HFFc6 (cell line): ENCODE results near the gene MUS81. TPM values are rescaled to one million over a fixed set of nuclear protein-coding genes. Genes with fewer than 3 reads are reported as not detected.
A peak's percentile ranks its signal among the peaks of the same experiment; 100 is the strongest.

ENCODE experiments used
- DNase-seq: peaks from one replicate; pipeline ENCODE4 v3.0.0-alpha.2; 2018
- H3K27ac Mint-ChIP-seq: 2 replicates; pipeline ENCODE4 v1.8.0; 2020; ENCODE audit warnings: mild to moderate bottlenecking, mixed read lengths
- H3K27me3 Mint-ChIP-seq: 2 replicates; pipeline ENCODE4 v1.8.0; 2021; ENCODE audit warnings: mild to moderate bottlenecking, moderate library complexity, mixed read lengths; ENCODE audit not compliant: insufficient read depth
- H3K36me3 Mint-ChIP-seq: 2 replicates; pipeline ENCODE4 v1.8.0; 2021; ENCODE audit warnings: low read depth, mixed read lengths
- H3K4me1 Mint-ChIP-seq: 2 replicates; pipeline ENCODE4 v1.8.0; 2020; ENCODE audit warnings: low read depth, mixed read lengths
- H3K4me3 Mint-ChIP-seq: 2 replicates; pipeline ENCODE4 v1.8.0; 2020; ENCODE audit warnings: mild to moderate bottlenecking, moderate library complexity, mixed read lengths
- H3K9me3 Mint-ChIP-seq: 2 replicates; pipeline ENCODE4 v1.8.0; 2020; ENCODE audit warnings: mild to moderate bottlenecking, mixed read lengths
- CTCF ChIP-seq: fragments of 200-600 bp; sonication (generic); IDR thresholded peaks from 2 replicates; pipeline ENCODE4 v1.5.0; 2021; ENCODE audit warnings: antibody characterized with exemption, mild to moderate bottlenecking
- total RNA-seq, 6 experiments: library from RNA; stranded (reverse); fragmentation: NEBNext Ultra II Directional; extraction: Animal tissue kit (Norgen Biotek cat#: 25700); gene quantifications; 2 replicates in 1 of 6; 3 replicates in 5 of 6; pipeline ENCODE4 v1.2.3, GENCODE V29; 2021

The MUS81 gene
- total RNA-seq, 6 experiments from 2014 or later: 38.4 to 47.9 (median 43.1) TPM

DNA sequence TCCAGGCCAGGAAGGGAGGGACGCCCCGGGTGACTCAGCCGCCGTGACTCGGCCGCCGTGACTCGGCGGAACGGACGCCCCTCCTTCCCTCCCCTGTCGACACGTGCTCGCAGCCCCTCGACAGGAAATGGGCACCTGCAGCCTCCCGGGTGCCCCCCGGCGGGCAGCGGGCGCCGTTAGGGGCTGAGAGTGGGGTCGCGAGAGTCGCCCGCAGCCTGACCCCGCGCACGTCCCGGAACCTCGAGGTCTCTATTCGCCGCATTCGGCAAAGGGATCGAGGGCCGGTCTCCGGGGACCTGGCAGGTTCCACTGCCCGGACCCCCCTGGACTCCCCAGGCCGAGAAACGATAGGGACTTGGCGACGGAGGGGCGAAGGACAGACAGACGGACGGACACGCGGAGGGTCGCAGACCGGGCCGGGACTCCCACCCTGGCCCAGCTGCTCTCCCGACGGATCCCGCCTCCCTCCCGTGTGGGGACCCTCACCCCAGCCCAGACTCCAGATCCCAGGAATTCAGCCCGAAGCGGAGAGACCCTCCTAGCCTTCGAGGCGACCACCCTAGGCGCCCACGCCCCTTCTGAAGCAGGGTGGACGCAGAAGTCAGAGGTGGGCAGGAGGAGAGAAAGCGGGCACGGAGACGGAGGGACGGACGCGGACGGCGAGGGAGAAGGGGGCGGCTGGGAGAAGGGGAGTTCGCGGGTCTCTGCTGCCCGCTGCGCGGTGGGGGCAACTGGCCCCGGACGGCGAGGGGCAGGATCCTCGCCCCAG, 39.3 kb downstream of the MUS81 start:
- Mint-ChIP-seq H3K4me1 (peaks cover 68% of the 10 kb centered on the region), H3K36me3 (peaks cover 40% of the 10 kb centered on the region), H3K27me3 (peaks cover 47% of the 10 kb centered on the region), H3K4me3 (peak overlapping the region; percentile 97), H3K9me3 (peaks cover 12% of the 10 kb centered on the region), H3K27ac (peak overlapping the region; percentile 95)
- peak; percentile 33; the same call in 1 of the 2 replicates for TF ChIP-seq CTCF
- DNase-seq: peak; percentile 77

DNA sequence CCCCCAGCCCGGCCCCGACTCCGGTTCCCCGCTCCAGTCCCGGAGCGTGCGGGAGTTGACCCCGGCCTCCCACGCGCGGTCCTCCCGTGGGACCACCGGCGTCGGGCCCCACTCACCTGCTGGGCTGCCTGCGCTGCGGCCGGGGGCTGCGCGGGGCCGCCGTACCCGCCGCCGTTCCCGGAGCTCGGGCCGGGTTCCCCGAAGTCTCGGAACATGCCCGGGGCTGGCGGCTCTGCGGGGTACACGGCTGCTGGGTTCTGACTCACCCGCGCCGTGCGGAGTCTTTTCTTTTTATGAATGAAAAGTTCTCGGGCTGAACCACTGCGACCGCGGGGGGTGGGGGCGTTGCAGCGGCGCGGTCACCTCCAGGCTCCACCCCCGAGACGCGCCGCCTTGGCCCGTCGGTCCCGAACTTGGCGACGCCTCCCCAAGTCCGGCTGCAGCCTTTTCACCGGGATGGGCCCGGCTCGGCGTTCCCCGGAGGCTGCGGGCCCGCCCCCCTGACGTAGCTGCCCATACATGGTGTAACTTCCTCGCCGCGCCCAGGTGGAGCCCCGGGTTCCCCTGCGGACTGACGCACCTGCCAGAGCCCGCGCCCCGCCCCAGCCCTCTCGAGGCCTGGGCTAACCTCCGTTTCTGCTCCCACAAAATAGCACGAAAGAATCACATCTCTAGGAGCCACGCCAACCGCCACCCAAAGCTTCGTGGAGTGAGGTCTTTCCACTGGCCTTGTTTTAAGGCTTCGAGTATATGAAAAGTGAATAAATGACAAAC, 40.1 kb downstream of the MUS81 start, which contains the start of gene FOSL1:
TSS of gene FOSL1 (minus strand) at position 264 of the 774 bp plus-strand sequence. CDS start at position 215, 49 bp downstream.
- no peak; the same call in 1 of the 2 replicates for TF ChIP-seq CTCF
- Mint-ChIP-seq H3K36me3 (peaks cover 34% of the 10 kb centered on the region), H3K4me3 (peak within 1 kb of the TSS; percentile 97), H3K9me3 (peaks cover 12% of the 10 kb centered on the region), H3K27me3 (peaks cover 40% of the 10 kb centered on the region), H3K27ac (peak within 1 kb of the TSS; percentile 95), H3K4me1 (peaks cover 63% of the 10 kb centered on the region)
- peak; percentile 96 for DNase-seq

DNA sequence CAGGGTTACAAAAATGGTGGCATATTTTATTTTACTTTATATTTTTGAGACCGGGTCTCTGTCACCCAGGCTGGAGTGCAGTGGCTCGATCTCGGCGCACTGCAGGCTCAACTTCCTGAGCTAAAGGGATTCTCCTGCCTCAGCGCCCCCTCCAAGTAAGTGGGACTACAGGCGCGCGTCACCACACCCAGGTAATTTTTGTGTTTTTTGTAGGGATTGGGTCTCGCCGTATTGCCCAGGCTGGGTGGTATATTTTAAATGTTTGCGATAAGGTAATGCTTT, 40.6 kb downstream of the MUS81 start:
- TF ChIP-seq CTCF: no peak
- H3K27ac Mint-ChIP-seq: peak overlapping the region; percentile 95
- peak overlapping the region; percentile 67 for H3K4me3 Mint-ChIP-seq
- peaks cover 35% of the 10 kb centered on the region for H3K27me3 Mint-ChIP-seq
- peaks cover 12% of the 10 kb centered on the region for H3K9me3 Mint-ChIP-seq
- peaks cover 58% of the 10 kb centered on the region for H3K4me1 Mint-ChIP-seq
- no peak for DNase-seq
- H3K36me3 Mint-ChIP-seq: peaks cover 29% of the 10 kb centered on the region

- Mint-ChIP-seq H3K4me3 (peak overlapping the region; percentile 68), H3K36me3 (peaks cover 10% of the 10 kb centered on the region), H3K27me3 (peaks cover 14% of the 10 kb centered on the region), H3K27ac (peak overlapping the region; percentile 95), H3K9me3 (peaks cover 5% of the 10 kb centered on the region), H3K4me1 (peaks cover 54% of the 10 kb centered on the region)
- no peak for TF ChIP-seq CTCF
- DNase-seq: peak; percentile 93
Measured at GRCh38 chr11:65903068-65903481, 42.8 kb downstream of the MUS81 start.

- H3K9me3 Mint-ChIP-seq: peaks cover 3% of the 10 kb centered on the region
- no peak for DNase-seq
- peak overlapping the region; percentile 68 for H3K4me3 Mint-ChIP-seq
- peaks cover 4% of the 10 kb centered on the region for H3K36me3 Mint-ChIP-seq
- no peak for TF ChIP-seq CTCF
- peak overlapping the region; percentile 95 for H3K27ac Mint-ChIP-seq
- H3K27me3 Mint-ChIP-seq: peaks cover 7% of the 10 kb centered on the region
- H3K4me1 Mint-ChIP-seq: peaks cover 54% of the 10 kb centered on the region
Measured at GRCh38 chr11:65903715-65904114, 43.5 kb downstream of the MUS81 start.
